GM19452 (cell line): ENCODE results near the gene MGAT1.
"Not testable (repeated sequence)": the region's sequence is repeated elsewhere in the genome, so short reads cannot be mapped to it uniquely, and the experiment has no call there.

ENCODE experiments used
- ATAC-seq: cut with Tn5 transposase; IDR thresholded peaks from one replicate; pipeline ENCODE4 v1.9.1; 2021; ENCODE audit not compliant: unreplicated experiment

The MGAT1 gene

GRCh38 chr5:180807046-180807445 lies 4.4 kb upstream of the MGAT1 start:
- ATAC-seq, result no peak

- no peak for ATAC-seq
Observed at GRCh38 chr5:180806351-180807011, 3.9 kb upstream of the MGAT1 start.

DNA sequence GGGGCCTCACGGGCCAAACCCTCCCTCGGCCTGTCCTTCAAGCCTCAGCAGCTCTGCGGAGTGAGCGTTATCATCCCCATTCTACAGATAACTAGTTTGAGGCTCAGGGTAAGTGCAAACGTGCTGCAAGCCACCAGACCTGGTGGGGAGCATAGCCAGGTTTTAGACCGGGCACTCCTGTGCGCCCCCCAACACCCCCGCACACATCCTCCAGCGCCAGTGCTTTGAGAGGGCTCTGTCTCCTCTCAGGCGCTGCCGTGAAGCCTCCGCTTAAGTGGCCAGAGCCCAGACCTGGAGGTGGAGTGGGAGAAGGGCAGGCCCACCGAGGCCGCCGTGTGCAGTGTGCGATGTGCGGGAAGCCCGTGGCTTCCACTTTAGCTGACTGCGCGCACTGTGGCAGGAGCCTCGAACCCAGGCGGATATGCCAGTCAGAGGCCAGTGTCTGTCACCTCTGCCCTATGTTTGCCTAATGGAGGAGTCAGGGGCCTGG lies 1.6 kb upstream of the MGAT1 start:
- ATAC-seq, result peak; percentile 1

GRCh38 chr5:180803181-180804128 lies 849 bp upstream of the MGAT1 start:
- peak; percentile 55 for ATAC-seq

DNA sequence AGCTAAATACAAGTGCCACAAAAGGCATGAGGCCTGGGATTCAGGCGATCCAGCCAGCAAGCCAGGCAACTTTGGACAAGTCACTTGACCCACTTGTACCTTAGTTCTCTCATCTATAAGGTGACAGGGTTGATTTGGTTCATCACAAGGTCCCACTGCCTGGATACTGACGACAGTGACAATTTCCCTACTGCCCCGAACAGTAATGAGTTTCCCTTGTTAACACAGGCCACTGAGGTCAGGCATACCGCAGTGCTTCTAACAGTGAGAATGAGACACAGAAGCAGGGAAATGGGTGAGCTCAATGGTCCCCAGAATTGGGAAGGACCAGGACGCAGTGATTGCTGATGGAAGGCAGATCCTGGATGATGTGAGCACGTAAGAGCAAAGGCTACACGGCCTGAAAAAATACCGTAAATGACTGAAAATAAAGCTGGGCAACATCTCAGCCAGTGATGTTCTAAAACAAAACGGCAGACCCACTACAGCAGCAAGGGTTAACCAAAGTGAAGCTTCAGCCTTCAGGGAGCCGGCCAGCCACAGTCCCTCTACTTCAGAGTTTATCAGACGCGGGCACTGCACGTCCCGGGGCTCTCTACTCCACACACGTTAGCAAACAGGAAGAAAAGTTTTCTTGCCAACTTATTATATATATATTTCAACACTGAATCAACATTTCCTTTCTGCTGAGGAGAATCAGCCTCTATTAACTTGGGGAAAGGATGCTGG lies 846 bp downstream of the MGAT1 start:
- ATAC-seq, result no peak

DNA sequence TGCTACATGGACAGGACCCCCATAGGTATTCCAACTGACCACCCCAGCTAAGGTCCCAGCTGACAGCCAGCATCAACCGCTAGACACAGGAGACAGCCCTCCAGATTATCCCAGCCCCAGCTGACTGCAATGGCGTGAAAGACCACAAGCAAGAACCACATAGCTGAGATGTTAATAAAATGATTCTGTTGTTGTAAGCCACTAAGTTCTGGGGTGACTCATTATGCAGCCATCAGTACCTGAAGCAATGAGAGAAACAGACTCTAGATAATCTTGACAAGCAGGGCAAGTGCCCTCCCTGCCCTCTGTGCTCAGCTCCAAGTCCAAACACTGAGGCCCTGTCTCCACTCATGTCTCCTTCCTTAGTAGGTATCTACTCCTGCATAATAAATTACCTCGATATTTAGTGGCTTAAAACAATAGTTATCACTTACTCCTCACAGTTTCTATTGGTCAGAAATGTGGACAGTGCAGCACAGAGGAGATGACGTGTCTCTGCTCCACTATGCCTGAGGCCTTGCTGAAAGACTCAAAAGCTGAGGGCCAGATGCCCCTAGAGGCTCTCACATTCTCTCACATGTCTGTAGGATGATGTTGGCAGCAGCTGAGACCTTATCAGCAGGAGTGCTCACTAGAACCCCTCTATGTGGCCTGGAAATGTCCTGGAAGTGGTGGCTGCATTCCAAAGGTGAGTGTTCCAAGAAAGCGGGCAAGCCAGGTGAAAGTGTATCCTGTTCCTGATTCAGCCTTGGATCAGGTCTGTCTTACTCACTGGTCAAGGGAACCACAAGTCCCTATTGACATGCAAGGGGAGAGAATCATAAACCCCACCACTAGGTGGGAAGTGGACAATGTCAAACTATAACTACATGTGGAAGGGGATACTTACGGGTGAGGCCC lies 2.5 kb downstream of the MGAT1 start:
- ATAC-seq, result no peak

GRCh38 chr5:180799194-180799593 lies 3.4 kb downstream of the MGAT1 start:
- ATAC-seq, result no peak

DNA sequence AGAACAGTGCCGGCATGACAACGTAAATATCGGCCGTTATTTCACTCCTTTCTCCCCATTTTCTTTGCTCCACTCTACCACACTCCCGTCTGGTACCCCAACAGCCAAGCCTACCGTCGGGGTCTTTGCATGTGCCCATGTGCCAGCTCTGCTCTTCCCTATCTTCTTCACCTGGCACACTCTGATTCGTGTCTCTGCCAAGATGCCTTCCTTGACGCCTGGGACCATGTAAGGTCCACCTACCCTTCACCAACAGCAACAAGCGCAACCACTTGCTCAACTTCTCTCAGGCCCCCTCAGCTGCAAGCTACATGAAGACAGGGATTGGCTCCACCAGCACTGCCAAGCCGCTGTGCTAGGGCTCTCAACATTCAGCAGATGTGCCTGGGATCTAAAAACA lies 4.4 kb downstream of the MGAT1 start:
- no peak for ATAC-seq

DNA sequence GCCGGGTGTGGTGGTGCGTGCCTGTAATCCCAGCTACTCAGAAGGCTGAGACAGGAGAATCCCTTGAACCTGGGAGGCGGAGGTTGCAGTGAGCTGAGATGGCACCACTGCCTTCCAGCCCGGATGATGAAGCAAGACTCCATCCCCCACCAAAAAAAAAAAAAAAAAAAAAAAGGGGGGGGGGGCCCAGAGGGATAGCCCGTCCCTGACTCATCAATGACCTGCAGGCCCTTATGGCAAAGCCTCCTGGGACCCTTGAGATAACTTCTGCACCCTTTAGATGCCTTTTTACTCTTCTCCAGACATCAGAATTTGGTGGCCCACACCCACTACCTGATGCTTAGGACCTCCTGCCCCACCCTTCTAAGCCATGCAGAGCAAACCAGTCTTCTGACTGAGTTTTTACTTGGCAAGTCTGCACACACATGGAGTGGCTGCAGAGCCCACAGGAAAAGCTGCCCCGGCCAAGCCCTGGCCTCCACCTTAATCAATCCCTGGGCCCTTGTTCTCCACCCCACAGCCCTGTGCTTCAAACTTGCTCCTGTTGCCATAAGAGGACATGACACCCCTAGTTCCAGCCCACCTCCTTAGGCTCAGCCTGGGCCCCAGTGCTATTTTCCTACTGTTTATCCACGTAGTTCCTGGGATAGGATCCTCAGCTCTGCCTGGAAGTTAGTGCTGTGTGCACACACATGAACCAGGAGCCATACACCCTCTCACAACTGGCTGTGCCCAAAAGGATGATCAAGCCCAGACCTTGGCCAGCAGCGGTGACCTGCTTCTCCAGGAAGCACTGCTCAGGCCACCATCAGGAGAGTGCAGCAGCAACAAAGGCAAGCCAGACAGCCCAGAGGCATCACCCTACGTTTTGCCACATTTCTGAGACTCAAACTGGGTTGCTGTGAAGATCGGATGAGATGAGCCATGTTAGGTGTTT lies 5.1 kb downstream of the MGAT1 start:
- no peak for ATAC-seq

- no peak for ATAC-seq
Observed at GRCh38 chr5:180795771-180796313, 6.8 kb downstream of the MGAT1 start.

GRCh38 chr5:180792965-180793287 lies 9.7 kb downstream of the MGAT1 start:
- no peak for ATAC-seq

DNA sequence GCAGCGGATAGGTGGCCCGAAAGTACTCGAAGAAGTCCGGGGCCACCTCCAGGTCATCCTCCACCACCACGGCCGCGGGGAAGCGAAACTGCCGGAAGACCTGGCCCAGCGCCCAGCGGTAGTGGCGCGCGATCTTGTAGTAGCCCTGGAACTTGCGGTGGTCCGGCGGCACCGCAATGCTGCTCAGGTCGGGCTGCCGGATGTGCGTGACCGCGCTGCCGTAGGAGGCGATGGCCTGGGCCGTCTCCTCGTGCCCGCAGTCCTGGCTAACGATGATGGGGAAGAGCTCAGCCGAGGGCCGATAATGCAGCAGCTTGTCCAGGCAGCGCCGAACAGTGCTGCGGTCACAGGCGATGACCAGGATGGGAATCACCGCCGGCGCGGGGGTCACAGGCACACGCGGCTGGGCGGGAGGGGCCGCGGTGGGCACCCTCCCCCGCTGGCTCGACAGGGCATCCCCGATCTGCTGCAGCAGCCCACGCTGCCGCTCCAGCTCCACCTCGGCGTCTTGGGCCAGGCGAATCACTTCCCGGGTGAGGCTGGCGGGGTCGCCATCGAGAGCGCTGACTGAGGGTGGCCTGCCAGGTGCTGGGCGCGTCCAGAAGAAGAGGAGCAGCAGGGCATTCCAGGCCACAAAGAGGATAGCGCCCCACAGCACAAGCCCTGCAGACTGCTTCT lies 10.2 kb downstream of the MGAT1 start:
- no peak for ATAC-seq

GRCh38 chr5:180791611-180792213 lies 10.9 kb downstream of the MGAT1 start:
- no peak for ATAC-seq

DNA sequence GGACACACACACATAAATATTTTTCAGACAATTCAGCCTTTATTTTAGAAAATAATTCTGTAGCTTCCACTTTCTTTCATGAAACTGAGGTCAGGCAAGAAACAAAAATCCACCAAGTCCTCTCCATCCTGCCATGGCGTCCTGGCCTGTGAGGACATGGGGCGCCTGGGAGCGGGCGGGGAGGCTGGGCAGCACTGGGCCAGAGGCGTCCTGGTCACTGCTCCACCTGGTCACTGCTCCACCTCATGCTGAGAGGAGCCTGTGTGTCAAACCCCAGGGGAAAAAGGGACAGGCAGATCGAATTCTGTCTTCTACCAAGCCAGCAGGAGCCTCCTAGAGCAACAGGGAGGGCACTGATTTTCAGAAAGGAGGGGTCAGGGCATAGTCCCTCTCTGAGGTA lies 12.1 kb downstream of the MGAT1 start:
- ATAC-seq, result no peak

DNA sequence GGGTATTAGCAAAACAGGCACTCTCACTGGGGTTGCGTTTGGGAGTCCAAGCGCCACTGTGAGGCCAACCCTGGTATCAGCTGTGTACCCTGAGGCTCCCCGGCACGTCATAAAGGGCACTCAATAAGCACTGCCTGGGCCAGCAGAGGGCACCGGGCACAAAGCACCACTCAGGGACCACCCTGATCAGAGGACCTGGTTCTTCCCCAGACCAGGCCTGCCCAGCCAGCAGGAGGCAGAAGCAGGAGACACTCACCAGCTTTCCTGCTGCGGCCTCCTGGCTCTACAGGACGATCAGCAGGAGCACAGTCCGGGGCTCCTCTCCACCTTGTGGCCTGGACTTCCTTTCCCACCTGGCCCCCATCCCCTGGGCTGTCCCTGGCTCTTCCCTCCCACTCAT lies 12.6 kb downstream of the MGAT1 start:
- ATAC-seq, result no peak

- not testable (repeated sequence) for ATAC-seq
Observed at GRCh38 chr5:180788651-180789410, 13.8 kb downstream of the MGAT1 start.

- no peak for ATAC-seq
Observed at GRCh38 chr5:180787711-180788431, 14.7 kb downstream of the MGAT1 start.
